Stimulated activated CD8-positive, alpha-beta memory T cell treated with anti-CD3 and anti-CD28 coated beads, Interleukin-7, amount 100 ng/mL, for 48 hours (primary cell): ENCODE measurements around the gene TNIP1.

Source experiments
- DNase-seq, 2 donors: peaks; one replicate each; pipeline ENCODE4 v3.0.0-alpha.2; 2020; ENCODE audit warnings: low read depth in 1 of 2; ENCODE audit errors: extremely low read depth in 1 of 2

TNIP1 gene

GRCh38 chr5:151106043-151106442 lies 25.2 kb upstream of the TNIP1 start:
- DNase-seq, result no peak

- no peak for DNase-seq
Observed at GRCh38 chr5:151105561-151105960, 24.7 kb upstream of the TNIP1 start.

DNA sequence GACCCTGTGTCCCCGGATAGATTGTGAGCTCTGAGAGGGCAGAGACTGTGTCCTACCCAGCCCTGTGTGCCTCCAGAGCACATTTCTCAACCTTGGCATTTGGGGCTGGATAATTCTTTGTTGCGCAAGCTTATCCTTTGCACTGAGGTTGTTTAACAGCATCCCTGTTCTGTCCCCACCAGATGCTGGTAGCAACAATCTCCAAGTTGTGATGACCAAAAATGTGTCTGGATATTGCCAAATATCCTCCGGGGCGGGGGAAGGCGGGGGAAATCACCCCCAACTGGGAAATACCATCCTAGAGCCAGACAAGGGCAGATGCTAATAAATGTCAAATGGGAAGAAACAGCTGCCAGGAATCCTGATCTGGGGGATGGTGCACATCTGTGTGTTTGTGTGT lies 24.0 kb upstream of the TNIP1 start:
- DNase-seq, result no peak

- DNase-seq, result no peak
Observed at GRCh38 chr5:151101746-151102145, 20.9 kb upstream of the TNIP1 start.

GRCh38 chr5:151101151-151101550 lies 20.3 kb upstream of the TNIP1 start:
- DNase-seq, result no peak

- DNase-seq, result no peak
Observed at GRCh38 chr5:151100681-151101080, 19.8 kb upstream of the TNIP1 start.

GRCh38 chr5:151098768-151099121 lies 17.9 kb upstream of the TNIP1 start:
- DNase-seq, result no peak

DNA sequence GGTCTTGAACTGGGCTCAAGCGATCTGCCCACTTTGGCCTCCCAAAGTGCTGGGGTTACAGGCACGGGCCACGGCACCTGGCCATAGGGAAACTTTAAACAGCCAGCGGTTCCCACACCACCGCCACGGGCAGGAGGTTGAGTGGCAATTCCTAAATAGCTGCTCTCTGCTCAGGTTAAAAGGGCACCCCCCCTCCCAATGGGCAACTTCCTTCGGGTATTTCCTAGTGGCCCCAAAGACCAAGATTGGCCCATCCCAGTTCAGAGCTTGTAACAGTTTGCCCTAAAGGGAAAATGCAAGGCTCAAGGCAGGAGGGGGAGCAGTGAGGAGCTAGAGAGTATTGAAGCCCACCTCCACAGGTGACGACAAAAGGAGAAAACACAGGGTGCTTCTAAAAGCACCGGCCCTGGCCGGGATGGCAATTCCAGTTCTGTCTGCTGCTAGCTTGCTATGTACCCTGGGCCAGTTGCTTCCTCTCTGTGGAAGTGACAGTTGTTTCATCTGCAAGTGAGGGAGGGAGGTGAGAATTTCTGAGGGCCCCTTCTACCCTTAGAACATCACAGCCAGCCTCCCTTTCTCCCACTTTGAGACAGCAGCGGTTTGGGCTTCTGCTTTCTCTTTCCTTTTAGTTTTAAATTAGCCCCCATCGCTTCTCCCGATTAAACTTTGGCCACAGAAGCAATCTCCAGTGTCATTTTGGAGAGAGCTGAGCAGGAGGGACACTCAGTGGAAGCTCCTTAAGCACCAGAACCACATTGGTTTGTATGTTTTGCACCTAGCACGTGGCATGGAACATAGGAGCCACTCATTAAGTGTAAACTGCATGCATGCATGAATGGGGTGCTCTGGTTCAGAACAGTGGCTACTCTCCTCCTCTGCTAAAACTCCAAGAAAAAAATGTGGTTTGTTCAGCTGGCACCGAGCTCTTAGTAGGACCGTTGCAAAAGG lies 17.3 kb upstream of the TNIP1 start:
- no peak for DNase-seq

DNA sequence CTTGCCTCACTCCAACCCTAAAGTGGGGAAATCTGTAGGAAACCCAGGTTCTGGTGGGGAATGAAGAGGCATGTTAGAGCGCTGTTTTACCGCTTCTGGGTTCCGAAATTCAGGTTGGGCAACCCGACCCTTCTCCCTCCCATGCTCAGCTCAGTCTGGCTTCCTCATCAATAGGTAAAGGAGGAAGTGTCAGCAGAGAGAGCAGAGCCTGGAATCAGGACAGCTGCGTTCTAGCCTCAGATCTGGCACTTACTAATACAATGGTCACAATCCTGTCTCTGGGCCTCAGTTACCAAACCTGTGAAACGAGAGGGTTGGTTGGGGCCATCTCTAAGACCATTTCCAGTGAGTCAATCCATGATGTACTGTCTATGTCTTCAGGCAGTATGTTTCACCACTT lies 16.2 kb upstream of the TNIP1 start:
- DNase-seq, result no peak

GRCh38 chr5:151096001-151096373 lies 15.2 kb upstream of the TNIP1 start:
- DNase-seq, result no peak

GRCh38 chr5:151095341-151096000 lies 14.6 kb upstream of the TNIP1 start:
- DNase-seq, result no peak

DNA sequence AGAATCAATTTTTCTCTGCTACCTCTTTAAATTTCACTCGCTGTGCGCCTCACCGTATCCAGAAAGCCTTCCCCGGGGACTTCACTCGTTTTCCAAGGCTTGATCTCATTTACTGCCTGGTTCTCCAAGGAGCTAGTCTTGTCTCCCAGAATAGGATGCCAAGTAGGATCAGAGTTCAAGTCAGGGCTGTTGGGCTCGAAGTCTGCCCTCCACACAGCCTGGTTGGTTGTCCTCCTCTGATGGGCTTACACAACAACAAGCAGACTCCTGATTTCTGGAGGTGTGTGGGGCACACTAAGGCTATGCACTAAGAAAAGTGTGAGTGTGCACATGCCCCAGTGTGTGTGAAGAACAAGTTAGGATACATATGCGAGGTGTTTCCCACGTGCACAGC lies 14.0 kb upstream of the TNIP1 start:
- DNase-seq, result no peak

DNA sequence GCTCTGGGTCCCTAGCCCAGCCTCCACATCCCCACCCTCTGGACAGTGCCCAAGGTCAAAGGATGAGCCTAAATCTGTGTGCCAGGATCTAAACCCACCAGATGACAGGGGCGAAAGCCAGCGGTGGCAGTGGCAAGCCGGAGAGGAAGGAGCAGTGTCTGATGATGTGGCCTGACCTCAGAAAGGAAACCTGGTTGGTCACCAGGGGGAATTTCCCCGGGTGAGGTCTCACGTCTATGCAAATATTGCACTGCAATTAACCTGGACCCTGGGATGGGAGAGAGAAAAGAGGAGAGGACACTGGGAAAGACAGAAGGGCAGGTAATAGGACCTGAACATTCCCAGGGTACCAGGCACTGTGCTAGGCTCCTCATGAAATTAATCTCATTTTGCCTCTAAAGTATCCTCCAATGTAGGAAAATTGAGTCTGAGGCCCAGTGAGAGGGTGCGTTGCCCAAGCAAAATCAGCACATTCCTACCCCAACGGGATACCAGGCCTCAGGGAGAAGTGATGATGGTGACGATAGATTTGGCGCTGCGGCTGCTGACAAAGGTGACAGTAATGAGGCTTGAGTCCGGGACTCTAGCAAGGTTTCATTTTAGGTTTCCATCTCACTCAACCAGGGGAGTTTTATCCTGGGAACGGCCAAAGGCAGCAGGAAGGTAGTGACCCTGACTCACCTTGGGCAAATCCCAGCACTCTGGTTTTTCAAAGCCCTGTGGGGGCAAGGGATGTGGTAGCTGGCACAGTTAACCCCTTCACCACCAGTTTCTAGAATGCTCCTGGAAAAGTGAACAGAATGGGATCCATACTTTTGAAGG lies 13.4 kb upstream of the TNIP1 start:
- DNase-seq, result peak in 1 of 2 donors; percentile 81

GRCh38 chr5:151093476-151093889 lies 12.6 kb upstream of the TNIP1 start:
- DNase-seq, result no peak

GRCh38 chr5:151092762-151093161 lies 11.9 kb upstream of the TNIP1 start:
- no peak for DNase-seq

DNA sequence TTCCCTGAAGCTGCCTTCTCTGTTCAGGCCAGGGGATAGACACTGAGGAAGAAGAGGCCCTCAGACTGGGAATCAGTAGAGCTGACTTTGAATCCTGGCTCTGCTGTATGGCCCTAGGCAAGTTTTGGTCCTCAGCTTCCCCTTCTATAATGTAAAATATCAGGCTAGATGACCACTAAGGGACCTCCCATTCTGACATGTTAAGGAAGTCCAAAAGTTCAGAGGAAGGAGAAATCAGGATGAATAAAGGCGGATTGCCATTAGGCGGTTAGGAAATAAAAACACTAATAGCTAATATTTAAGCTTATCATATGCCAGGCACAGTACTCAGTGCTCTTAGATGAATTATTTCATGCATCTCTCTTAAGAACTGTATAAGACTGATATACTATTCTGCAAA lies 8.9 kb upstream of the TNIP1 start:
- no peak for DNase-seq

DNA sequence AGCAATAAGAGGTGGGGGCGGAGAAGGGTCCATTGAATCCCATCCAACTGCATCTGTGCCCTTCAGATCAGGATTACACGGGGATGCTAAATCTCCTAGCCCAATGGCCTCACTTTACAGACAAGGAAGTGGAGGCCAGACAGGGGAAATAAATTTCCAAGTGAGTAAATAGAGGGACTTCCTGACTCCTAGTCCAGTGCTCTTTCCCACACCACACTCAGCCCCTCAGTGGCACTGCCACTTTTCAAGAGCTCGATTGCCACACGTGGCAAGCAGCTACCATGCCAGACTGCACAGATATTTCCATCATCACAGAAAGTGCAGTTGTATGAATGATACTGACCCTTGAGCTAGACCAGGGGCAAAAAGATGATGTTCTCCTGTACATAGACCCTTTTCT lies 8.2 kb upstream of the TNIP1 start:
- no peak for DNase-seq

DNA sequence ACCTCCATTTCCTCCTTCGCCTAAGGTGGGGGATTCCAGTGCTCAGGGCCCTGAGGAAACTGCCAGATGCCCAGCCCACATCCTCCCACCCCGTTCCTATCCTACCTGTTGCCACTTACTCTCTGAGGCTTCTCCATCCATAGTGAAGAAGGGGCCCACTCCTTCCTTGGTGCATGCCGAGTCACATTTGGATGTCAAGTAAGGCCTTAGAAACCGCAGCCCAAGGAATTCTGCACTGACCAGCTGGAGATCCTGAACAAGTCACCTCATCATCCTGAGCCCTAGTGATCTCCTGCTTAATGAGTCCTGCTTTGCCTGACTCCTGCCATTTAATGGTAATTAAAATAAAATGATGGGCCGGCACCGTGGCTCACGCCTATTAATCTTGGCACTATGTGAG lies 6.7 kb upstream of the TNIP1 start:
- DNase-seq, result no peak

- peak in 1 of 2 donors; percentile 60 for DNase-seq
Observed at GRCh38 chr5:151086905-151087360, 6.1 kb upstream of the TNIP1 start.

DNA sequence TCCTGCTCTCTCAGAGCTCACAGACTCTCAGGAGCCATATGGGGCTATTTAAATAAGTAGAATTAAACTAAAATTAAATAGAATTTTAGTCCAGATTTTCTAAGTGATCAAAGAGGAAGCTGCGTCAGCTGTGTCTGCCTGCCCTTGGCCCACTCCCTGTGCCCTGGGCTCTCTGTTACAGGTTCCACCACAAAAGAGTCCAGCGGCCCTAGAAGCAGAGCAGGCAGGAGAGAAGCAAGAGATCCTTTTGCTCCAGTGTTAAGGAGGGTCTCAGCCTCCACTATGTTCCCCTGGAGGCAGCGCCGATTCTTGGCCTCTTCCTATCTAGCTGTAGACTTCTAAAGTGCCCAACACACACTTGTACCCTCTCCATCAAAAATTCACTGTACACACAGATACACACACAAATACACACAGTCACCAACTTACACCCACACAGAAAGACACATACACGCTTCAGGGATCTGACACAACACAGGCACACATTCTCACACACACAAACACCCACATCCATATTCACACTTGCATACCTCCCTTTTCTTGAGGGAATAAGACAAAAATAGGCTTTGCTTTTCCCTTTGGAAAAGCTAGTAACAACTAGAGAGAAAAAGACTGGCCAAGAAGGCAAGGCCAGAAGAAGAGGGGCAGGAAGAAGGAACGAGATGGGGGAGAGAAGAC lies 5.5 kb upstream of the TNIP1 start:
- DNase-seq, result no peak

GRCh38 chr5:151085517-151086041 lies 4.7 kb upstream of the TNIP1 start:
- no peak for DNase-seq
